ENCODE measurements around the gene CRIP2.

GRCh38 chr14:105474483-105475268, at the start of gene CRIP2:
- TF ChIP-seq EZH2 (IDR thresholded peaks at IDR 0.05; ENCODE audit: insufficient read depth, poor library complexity, severe bottlenecking) (no peak), EZH2phosphoT487 (IDR thresholded peaks at IDR 0.05; ENCODE audit: insufficient read depth, low read depth) (no peak)
